Activated effector memory CD4-positive, alpha-beta T cell treated with Interleukin-2 at 50 U/mL for 16 hours (primary cell): ENCODE results near the gene UNC45A.

Experiments
- DNase-seq: peaks from one replicate; pipeline ENCODE4 v3.0.0-alpha.2; 2020

Gene UNC45A

GRCh38 chr15:90968434-90968833 is 33.3 kb downstream of the UNC45A start:
- no peak for DNase-seq

GRCh38 chr15:90970274-90970673 is 35.2 kb downstream of the UNC45A start:
- DNase-seq = no peak

- no peak for DNase-seq
These were observed 37.0 kb downstream of the UNC45A start for GRCh38 chr15:90972133-90972532.

GRCh38 chr15:90974216-90974615 is 39.1 kb downstream of the UNC45A start:
- DNase-seq = no peak

GRCh38 chr15:90979582-90979981 is 44.5 kb downstream of the UNC45A start:
- DNase-seq = no peak

- no peak for DNase-seq
These were observed 46.6 kb downstream of the UNC45A start for GRCh38 chr15:90981681-90982080.

- no peak for DNase-seq
These were observed 47.0 kb downstream of the UNC45A start for GRCh38 chr15:90982135-90982534.

- no peak for DNase-seq
These were observed 51.9 kb downstream of the UNC45A start for GRCh38 chr15:90986790-90987507.

- no peak for DNase-seq
These were observed 52.6 kb downstream of the UNC45A start for GRCh38 chr15:90987561-90988141.

GRCh38 chr15:90988296-90988695 is 53.2 kb downstream of the UNC45A start:
- DNase-seq = no peak

- no peak for DNase-seq
These were observed 54.1 kb downstream of the UNC45A start for GRCh38 chr15:90989040-90989768.

- no peak for DNase-seq
These were observed 55.4 kb downstream of the UNC45A start for GRCh38 chr15:90990446-90990845.

GRCh38 chr15:90991587-90992285 is 56.7 kb downstream of the UNC45A start:
- no peak for DNase-seq

GRCh38 chr15:90994059-90994416 is 59.0 kb downstream of the UNC45A start:
- DNase-seq = no peak

- DNase-seq = peak; percentile 95
These were observed 59.6 kb downstream of the UNC45A start, which contains the start of gene PRC1 for GRCh38 chr15:90994417-90995311. Gene PRC1, minus strand, starts transcription at chr15:90994535. Its CDS starts 118 bp downstream, at chr15:90994417.

GRCh38 chr15:90998737-90999136 is 63.7 kb downstream of the UNC45A start:
- DNase-seq = no peak

- no peak for DNase-seq
These were observed 66.1 kb downstream of the UNC45A start for GRCh38 chr15:91001209-91001608.
